WI38 (cell line): ENCODE measurements around the gene CFAP20.
"Not testable (repeated sequence)": the region's sequence is repeated elsewhere in the genome, so short reads cannot be mapped to it uniquely, and the experiment has no call there.

Source experiments
- H3K4me3 ChIP-seq: 2 replicates; pipeline ENCODE4 v1.5.1; 2011; ENCODE audit warnings: low read depth, mild to moderate bottlenecking, control low read depth, low read length
- CTCF ChIP-seq: IDR thresholded peaks from 2 replicates; pipeline ENCODE4 v1.5.1; 2012; ENCODE audit warnings: low read depth, mild to moderate bottlenecking, control low read depth, low read length

The CFAP20 gene

GRCh38 chr16:58076514-58076913, 52.7 kb downstream of the CFAP20 start:
- TF ChIP-seq CTCF: no peak
- H3K4me3 ChIP-seq: no peak overlapping the region

- no peak for TF ChIP-seq CTCF
- H3K4me3 ChIP-seq: no peak overlapping the region
Measured at GRCh38 chr16:58074657-58075056, 54.5 kb downstream of the CFAP20 start.

- H3K4me3 ChIP-seq: not testable (repeated sequence)
Measured at GRCh38 chr16:58073086-58073485, 56.1 kb downstream of the CFAP20 start.

GRCh38 chr16:58072134-58072533, 57.0 kb downstream of the CFAP20 start:
- not testable (repeated sequence) for H3K4me3 ChIP-seq

GRCh38 chr16:58070585-58070984, 58.6 kb downstream of the CFAP20 start:
- H3K4me3 ChIP-seq: no peak overlapping the region
- TF ChIP-seq CTCF: no peak
